Hepatocyte (in vitro differentiated cells): ENCODE data around the gene ATP8B4.

ENCODE experiments used
- EZH2 ChIP-seq: fragments of 200-600 bp; sonication (generic); IDR thresholded peaks from 2 replicates; pipeline ENCODE4 v1.6.1; 2016; ENCODE audit warnings: antibody characterized with exemption, mild to moderate bottlenecking, borderline replicate concordance
- TF ChIP-seq, protein P1 (sequence below): fragments of 200-600 bp; sonication (generic); IDR thresholded peaks from 2 replicates; pipeline ENCODE4 v1.5.1; 2016; ENCODE audit warnings: antibody characterized with exemption, mild to moderate bottlenecking; ENCODE audit not compliant: poor library complexity

DNA sequence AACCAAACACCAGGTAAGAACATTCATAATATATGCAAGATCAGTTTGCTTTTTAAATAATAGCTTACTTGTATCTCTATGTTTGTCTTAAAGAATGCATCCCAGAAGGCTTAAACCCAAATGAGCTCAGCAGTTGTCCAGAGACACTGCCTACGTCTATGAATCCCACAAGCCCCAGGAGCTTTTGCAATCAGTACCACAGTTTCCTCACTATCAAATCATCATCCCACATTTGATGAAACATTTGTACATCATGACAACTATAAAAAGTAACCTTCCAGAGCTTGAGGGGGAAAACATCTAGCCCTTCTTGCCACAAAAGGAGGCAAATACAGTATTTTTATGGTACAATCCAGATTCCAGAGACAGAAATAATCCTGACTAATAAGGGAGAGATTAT lies 63.7 kb downstream of the ATP8B4 start:
- TF ChIP-seq, protein P1, sequence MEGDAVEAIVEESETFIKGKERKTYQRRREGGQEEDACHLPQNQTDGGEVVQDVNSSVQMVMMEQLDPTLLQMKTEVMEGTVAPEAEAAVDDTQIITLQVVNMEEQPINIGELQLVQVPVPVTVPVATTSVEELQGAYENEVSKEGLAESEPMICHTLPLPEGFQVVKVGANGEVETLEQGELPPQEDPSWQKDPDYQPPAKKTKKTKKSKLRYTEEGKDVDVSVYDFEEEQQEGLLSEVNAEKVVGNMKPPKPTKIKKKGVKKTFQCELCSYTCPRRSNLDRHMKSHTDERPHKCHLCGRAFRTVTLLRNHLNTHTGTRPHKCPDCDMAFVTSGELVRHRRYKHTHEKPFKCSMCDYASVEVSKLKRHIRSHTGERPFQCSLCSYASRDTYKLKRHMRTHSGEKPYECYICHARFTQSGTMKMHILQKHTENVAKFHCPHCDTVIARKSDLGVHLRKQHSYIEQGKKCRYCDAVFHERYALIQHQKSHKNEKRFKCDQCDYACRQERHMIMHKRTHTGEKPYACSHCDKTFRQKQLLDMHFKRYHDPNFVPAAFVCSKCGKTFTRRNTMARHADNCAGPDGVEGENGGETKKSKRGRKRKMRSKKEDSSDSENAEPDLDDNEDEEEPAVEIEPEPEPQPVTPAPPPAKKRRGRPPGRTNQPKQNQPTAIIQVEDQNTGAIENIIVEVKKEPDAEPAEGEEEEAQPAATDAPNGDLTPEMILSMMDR, result no peak
- TF ChIP-seq EZH2, result no peak
